Transverse colon (tissue), 4 donors: Measurements from ENCODE around the gene PYGB.

Source experiments
- CTCF ChIP-seq, 5 experiments: fragments of 200-600 bp in 3 of 5; fragments of 450-650 bp in 2 of 5; sonication (generic) in 3 of 5; IDR thresholded peaks; 1 replicate in 2 of 5; 2 replicates in 3 of 5; pipeline ENCODE4 v1.5.1; 2016 to 2017; ENCODE audit warnings: antibody characterized with exemption in 5 of 5, inconsistent platforms in 3 of 5, mild to moderate bottlenecking in 2 of 5, moderate library complexity in 1 of 5
- EP300 ChIP-seq: sonication (generic); formaldehyde crosslinking; IDR thresholded peaks from one replicate; pipeline ENCODE4 v1.6.1; 2017; ENCODE audit warnings: antibody characterized with exemption, low read depth
- POLR2A ChIP-seq: fragments of 450-650 bp; IDR thresholded peaks from one replicate; pipeline ENCODE4 v1.6.1; 2016; ENCODE audit warnings: antibody characterized with exemption, mild to moderate bottlenecking, moderate library complexity
- POLR2AphosphoS5 ChIP-seq, 3 donors: sonication (generic); formaldehyde crosslinking; IDR thresholded peaks; one replicate each; pipeline ENCODE4 v1.6.1; 2016; ENCODE audit warnings: antibody characterized with exemption in 3 of 3

GRCh38 chr20:25287631-25288290 is 39.9 kb downstream of the PYGB start:
- TF ChIP-seq POLR2A (no peak), CTCF (IDR thresholded peaks at IDR 0.05) (no peak), POLR2AphosphoS5 (IDR thresholded peaks at IDR 0.05) (no peak), EP300 (no peak)
